Measurements from ENCODE around the gene LPIN1. TPM values are rescaled to one million over a fixed set of nuclear protein-coding genes. Genes with fewer than 3 reads are reported as not detected.
A peak's percentile ranks its signal among the peaks of the same experiment; 100 is the strongest.

LPIN1 gene
- total RNA-seq, 2 experiments from 2014 or later: 96.4 to 102 TPM

DNA sequence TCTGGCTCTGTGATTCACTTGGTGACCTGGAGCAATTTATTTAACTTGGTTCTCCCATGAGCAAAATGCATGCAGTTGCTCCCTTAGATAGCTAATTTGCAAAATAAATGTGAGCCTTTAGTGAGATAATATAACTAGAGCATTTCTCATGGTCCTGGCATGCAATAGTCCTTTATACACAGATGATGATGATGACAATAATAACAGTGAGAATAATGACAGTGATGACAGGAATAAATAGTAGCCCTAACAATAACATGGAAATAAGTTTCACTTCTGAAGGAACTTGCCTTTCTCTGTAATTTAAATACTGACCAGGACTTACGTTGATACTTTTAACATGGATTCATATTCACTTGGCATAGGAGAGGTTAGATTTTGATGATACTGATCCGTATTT is 49.2 kb downstream of the LPIN1 start:
- Mint-ChIP-seq H3K9me3 (no peaks in the 10 kb centered on the region), H3K36me3 (ENCODE audit: low read depth) (peaks cover 73% of the 10 kb centered on the region), H3K27me3 (ENCODE audit: low read depth) (no peaks in the 10 kb centered on the region), H3K4me3 (no peak overlapping the region), H3K4me1 (ENCODE audit: low read depth) (peaks cover 2% of the 10 kb centered on the region), H3K27ac (no peak overlapping the region)
- CTCF ChIA-PET: no interaction called here
- intact Hi-C loops (cut with micrococcal nuclease): no loop called here
- no peak for DNase-seq

DNA sequence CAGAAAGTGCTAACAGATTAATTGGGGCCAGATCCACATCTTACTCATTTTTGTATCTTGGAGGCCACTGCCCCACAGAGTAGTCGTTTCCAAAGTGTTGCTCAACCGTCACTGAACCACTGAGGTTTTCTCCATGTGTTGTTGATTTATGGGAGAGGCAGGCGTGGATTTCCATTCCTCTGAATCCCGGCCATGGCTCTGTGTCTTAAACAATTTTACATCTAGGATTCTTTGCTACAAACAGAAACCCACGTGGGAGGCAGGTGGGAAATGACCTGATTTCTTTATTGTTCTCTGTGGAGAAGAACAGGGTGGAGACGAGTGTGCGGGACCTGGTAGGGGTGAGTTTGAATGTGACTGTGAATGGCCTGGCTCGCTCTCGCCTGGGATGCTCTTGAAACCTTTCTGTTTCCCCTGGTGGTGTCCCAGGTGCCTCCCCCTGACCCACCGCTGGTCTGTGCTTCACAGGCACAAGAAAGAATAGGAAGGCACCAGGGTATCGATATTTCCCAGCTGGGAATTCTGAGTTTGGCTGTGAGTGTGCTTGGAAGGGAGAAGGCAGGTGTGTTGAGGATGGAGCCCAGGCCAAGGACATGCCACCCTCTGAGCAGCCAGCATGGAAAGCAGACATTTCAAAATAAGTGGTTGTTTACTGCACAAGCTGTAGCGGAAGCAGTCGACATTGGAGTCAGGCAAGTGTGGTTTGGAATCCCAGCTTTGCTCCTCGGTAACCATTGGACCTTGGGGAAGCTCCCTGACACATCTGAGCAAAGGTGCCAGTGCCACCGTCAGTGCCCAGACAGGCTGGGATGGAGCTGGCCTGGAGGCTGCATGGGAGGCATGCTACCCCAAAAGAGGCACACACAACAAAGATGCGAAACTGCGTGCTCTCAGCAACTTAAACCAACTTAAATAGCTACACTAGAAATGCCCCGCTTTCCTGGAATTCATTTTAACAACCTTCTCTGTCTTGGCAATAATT is 50.0 kb downstream of the LPIN1 start:
- CTCF ChIA-PET: interaction anchor here (0.7 to 1.2 kb wide), 2 partner anchors 11 to 19 kb away, joined by 3 to 4 read pairs; no protein-coding TSS in a partner anchor
- no peaks in the 10 kb centered on the region for H3K9me3 Mint-ChIP-seq
- intact Hi-C loops (cut with micrococcal nuclease): no loop called here
- no peaks in the 10 kb centered on the region for H3K4me1 Mint-ChIP-seq (ENCODE audit: low read depth)
- H3K36me3 Mint-ChIP-seq (ENCODE audit: low read depth): peaks cover 74% of the 10 kb centered on the region
- DNase-seq: no peak
- no peak overlapping the region for H3K27ac Mint-ChIP-seq
- no peaks in the 10 kb centered on the region for H3K27me3 Mint-ChIP-seq (ENCODE audit: low read depth)
- no peak overlapping the region for H3K4me3 Mint-ChIP-seq

DNA sequence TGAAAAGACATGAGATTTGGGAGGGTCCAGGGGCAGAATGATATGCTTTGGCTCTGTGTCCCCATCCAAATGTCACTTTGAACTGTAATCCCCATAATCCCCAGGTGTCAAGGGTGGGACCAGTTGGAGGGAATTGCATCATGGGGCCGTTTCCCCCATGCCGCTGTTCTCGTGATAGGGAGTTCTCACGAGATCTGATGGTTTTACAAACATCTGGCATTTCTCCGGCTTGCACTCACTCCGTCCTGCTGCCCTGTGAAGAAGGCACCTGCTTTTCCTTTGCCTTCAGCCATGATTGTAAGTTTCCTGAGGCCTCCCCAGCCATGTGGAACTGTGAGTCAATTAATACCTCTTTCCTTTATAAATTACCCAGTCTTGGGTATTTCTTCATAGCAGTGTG is 51.4 kb downstream of the LPIN1 start:
- Mint-ChIP-seq H3K4me3 (no peak overlapping the region), H3K27ac (no peak overlapping the region), H3K36me3 (ENCODE audit: low read depth) (peaks cover 68% of the 10 kb centered on the region), H3K4me1 (ENCODE audit: low read depth) (no peaks in the 10 kb centered on the region), H3K27me3 (ENCODE audit: low read depth) (no peaks in the 10 kb centered on the region), H3K9me3 (no peaks in the 10 kb centered on the region)
- CTCF ChIA-PET: no interaction called here
- no peak for DNase-seq
- intact Hi-C loops (cut with micrococcal nuclease): no loop called here

DNA sequence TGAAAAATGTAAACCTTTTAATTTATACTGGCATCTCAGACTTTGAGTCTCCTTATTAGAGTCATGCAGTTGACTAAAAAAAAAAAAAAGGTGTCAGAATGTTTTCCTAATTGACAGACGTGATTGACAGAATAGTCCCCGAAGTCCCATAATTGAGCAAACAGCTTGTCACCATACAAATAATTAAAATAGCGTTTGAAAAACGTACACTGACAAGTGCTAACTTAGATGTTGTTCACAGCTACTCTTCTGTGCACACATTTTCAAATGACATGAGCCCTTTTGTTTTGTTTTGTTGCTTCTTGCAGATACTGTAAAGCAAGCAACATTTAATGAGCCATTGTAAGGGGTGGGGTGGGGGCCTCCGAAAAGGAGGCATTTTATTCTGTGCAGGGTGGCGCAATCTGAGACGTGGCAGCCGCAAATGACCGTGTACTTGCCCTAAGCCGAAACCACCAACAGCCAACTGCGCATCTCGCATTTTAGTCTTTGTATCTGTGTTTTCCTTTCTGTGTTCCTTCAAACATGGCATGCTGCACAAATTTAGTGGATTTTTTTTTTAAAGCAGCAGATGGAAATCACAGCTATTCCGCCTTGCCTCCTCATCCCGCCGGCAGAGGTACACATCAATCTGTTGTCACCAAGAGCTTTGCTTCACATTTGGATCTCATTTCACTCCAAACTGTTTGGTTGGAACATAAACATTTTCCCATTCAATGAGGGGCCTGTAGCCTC is 52.4 kb downstream of the LPIN1 start:
- CTCF ChIA-PET: interaction anchor here (1.5 kb wide), 1 partner anchor 93 kb away, joined by 3 read pairs; no protein-coding TSS in a partner anchor
- peaks cover 64% of the 10 kb centered on the region for H3K36me3 Mint-ChIP-seq (ENCODE audit: low read depth)
- H3K4me3 Mint-ChIP-seq: no peak overlapping the region
- H3K27ac Mint-ChIP-seq: no peak overlapping the region
- H3K4me1 Mint-ChIP-seq (ENCODE audit: low read depth): no peaks in the 10 kb centered on the region
- intact Hi-C loops (cut with micrococcal nuclease): no loop called here
- H3K27me3 Mint-ChIP-seq (ENCODE audit: low read depth): no peaks in the 10 kb centered on the region
- DNase-seq: no peak
- no peaks in the 10 kb centered on the region for H3K9me3 Mint-ChIP-seq

DNA sequence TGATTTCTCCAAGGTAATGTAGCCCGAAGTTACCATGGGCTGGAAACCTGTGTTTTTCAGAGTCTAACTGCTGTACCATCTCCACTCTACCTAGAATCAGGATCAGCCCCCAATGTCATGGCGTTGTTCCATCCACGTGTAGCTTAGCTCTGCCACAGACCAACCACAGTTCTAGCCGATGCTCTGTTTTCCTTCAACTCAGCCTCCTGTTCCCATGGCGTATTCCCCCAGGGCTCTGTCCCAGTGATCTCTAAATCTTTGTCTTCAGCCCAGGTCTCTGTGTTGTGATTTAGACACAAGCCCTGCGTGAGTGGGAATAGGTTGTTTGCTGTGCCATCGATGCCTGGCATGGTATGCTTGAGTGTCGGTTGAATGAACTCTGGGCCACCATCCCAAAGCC is 53.4 kb downstream of the LPIN1 start:
- intact Hi-C loops (cut with micrococcal nuclease): no loop called here
- H3K4me3 Mint-ChIP-seq: no peak overlapping the region
- CTCF ChIA-PET: no interaction called here
- no peaks in the 10 kb centered on the region for H3K9me3 Mint-ChIP-seq
- peaks cover 70% of the 10 kb centered on the region for H3K36me3 Mint-ChIP-seq (ENCODE audit: low read depth)
- H3K27me3 Mint-ChIP-seq (ENCODE audit: low read depth): no peaks in the 10 kb centered on the region
- H3K27ac Mint-ChIP-seq: no peak overlapping the region
- no peaks in the 10 kb centered on the region for H3K4me1 Mint-ChIP-seq (ENCODE audit: low read depth)
- no peak for DNase-seq

DNA sequence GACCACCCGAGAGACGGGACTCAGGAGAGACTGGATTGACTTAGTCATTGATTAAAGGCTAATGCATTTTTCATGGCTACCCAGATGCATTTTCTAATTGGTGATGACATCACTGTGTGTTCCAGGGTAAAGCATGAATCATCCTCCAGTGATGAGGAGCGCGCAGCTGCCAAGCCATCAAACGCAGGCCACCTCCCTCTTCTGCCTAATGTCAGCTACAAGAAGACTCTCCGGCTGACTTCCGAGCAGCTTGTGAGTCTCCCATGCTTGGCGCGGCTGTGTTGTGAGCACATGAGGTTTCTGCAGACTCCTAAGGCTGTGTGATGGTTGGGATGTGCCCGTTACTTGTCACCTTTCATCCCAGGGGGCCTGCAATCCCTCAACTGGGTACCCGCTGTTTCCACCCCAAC is 56.4 kb downstream of the LPIN1 start:
- intact Hi-C loops (cut with micrococcal nuclease): loop anchor here (2.0 kb wide), 1 partner anchor 16 kb away; no protein-coding TSS in a partner anchor
- peaks cover 2% of the 10 kb centered on the region for H3K4me1 Mint-ChIP-seq (ENCODE audit: low read depth)
- no peak overlapping the region for H3K27ac Mint-ChIP-seq
- peaks cover 68% of the 10 kb centered on the region for H3K36me3 Mint-ChIP-seq (ENCODE audit: low read depth)
- no peak overlapping the region for H3K4me3 Mint-ChIP-seq
- no peak for DNase-seq
- CTCF ChIA-PET: interaction anchor here (1.2 to 1.3 kb wide), 2 partner anchors 111 to 122 kb away, joined by 3 read pairs; no protein-coding TSS in a partner anchor
- no peaks in the 10 kb centered on the region for H3K9me3 Mint-ChIP-seq
- H3K27me3 Mint-ChIP-seq (ENCODE audit: low read depth): no peaks in the 10 kb centered on the region

DNA sequence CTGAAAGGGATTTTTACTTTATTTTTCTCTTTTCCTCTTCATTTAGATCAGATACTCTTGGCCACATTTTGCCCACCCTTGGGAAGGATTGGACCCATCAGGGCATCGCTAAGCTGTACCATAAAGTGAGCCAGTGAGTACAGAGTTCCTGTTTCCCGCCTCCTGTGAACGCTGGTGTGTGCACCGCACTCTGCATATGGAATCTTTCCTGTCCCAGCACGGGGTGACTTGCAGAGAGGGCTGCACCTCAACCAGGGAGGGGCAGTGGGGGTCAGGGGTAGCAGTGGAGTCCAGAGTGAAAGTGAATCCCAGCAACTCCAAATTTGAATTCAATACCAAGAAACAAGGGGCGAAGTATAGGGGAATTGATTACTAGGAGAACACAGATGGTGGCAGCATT is 58.6 kb downstream of the LPIN1 start:
- Mint-ChIP-seq H3K27ac (no peak overlapping the region), H3K27me3 (ENCODE audit: low read depth) (no peaks in the 10 kb centered on the region), H3K4me1 (ENCODE audit: low read depth) (peaks cover 2% of the 10 kb centered on the region), H3K36me3 (ENCODE audit: low read depth) (peaks cover 61% of the 10 kb centered on the region), H3K4me3 (no peak overlapping the region), H3K9me3 (no peaks in the 10 kb centered on the region)
- intact Hi-C loops (cut with micrococcal nuclease): no loop called here
- no peak for DNase-seq
- CTCF ChIA-PET: interaction anchor here (1.0 kb wide), 1 partner anchor 112 kb away, joined by 3 read pairs; no protein-coding TSS in a partner anchor

DNA sequence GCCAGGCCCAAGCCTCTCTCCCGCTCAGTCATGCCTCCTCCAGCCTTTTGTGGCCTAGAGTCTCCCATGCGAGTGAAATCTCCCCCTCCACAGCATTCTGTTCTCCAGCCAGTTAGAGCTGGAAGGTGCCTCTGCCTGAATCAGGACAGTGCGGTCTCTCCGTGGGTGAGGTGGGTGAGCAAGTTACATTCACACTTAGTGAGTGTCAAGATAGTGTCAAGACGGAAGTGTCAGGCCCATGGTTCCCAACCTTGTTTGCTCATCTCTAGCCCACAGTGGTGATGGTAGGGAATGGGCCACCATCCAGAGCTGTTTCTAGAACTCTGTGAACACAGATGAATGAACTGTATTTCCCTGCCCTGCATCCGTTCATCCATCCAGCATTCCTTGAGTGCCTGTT is 59.5 kb downstream of the LPIN1 start:
- peaks cover 61% of the 10 kb centered on the region for H3K36me3 Mint-ChIP-seq (ENCODE audit: low read depth)
- CTCF ChIA-PET: interaction anchor here (0.5 to 1.0 kb wide), 3 partner anchors 113 to 1206 kb away, joined by 3 read pairs; no protein-coding TSS in a partner anchor
- no peak overlapping the region for H3K27ac Mint-ChIP-seq
- intact Hi-C loops (cut with micrococcal nuclease): no loop called here
- DNase-seq: no peak
- no peaks in the 10 kb centered on the region for H3K27me3 Mint-ChIP-seq (ENCODE audit: low read depth)
- H3K9me3 Mint-ChIP-seq: no peaks in the 10 kb centered on the region
- peaks cover 2% of the 10 kb centered on the region for H3K4me1 Mint-ChIP-seq (ENCODE audit: low read depth)
- H3K4me3 Mint-ChIP-seq: no peak overlapping the region

DNA sequence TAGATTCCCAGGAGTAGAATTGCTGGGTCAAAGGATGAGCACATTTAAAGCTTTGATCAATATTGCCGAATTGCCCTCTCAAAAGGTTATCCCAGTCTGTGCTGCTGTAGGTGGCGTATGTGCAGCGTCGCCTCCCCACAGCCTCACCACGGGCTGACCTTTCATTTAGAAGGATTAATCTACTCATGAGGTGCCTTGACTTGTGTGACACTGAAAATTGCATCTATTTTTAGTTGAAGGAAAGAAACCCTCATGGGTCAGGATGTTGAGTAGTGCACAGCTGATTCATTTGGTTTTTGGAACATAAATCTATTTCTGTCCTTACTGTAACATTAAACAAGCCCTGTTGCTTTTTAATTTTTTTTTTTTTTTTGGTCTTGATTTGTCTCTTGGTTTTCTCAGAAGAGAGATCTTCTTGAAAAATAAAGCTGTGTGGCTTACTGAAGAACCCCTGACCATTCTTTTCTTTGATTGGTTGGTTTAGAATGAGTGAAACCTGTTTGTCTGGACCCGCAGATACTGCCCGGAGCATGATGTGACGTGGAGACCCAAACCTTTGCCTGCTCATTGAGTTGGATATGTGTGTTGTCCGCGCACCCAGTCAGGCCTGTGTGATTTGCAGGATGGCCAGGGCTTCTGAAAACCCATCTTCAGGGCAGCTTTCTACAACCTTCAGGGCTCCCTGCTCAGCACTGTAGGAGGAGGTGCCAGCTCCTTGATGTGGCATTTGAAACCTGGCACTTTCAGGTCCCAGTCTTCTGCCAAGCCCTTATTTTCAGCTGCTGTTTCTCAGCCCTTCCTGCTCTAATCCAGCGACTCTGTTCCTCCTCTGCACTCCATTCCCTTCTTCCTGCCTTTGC is 61.0 kb downstream of the LPIN1 start:
- Mint-ChIP-seq H3K27ac (peak overlapping the region; percentile 31), H3K4me3 (no peak overlapping the region), H3K9me3 (no peaks in the 10 kb centered on the region), H3K36me3 (ENCODE audit: low read depth) (peaks cover 64% of the 10 kb centered on the region), H3K4me1 (ENCODE audit: low read depth) (peaks cover 2% of the 10 kb centered on the region), H3K27me3 (ENCODE audit: low read depth) (no peaks in the 10 kb centered on the region)
- intact Hi-C loops (cut with micrococcal nuclease): no loop called here
- DNase-seq: no peak
- CTCF ChIA-PET: no interaction called here

DNA sequence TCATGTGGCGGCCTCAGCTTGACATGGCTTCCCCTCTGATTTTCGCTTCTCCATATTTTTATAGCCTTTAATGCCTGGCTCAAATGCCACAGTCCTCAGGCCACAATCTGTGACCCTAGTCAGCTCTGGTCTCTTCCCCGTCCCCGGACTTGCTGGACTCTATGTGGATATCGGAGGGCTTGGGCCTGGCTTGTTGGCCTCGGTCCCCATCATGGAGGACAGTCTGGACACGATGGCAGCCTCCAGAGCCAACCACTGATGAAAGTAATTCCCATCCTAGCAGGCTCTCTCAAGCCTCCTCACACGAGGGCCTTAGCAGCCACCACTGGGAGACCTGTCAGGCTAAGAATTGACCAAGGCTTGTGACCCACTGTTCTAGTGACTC is 61.6 kb downstream of the LPIN1 start:
- no peaks in the 10 kb centered on the region for H3K9me3 Mint-ChIP-seq
- peaks cover 2% of the 10 kb centered on the region for H3K4me1 Mint-ChIP-seq (ENCODE audit: low read depth)
- CTCF ChIA-PET: no interaction called here
- intact Hi-C loops (cut with micrococcal nuclease): no loop called here
- H3K4me3 Mint-ChIP-seq: no peak overlapping the region
- peaks cover 67% of the 10 kb centered on the region for H3K36me3 Mint-ChIP-seq (ENCODE audit: low read depth)
- no peaks in the 10 kb centered on the region for H3K27me3 Mint-ChIP-seq (ENCODE audit: low read depth)
- DNase-seq: no peak
- no peak overlapping the region for H3K27ac Mint-ChIP-seq

DNA sequence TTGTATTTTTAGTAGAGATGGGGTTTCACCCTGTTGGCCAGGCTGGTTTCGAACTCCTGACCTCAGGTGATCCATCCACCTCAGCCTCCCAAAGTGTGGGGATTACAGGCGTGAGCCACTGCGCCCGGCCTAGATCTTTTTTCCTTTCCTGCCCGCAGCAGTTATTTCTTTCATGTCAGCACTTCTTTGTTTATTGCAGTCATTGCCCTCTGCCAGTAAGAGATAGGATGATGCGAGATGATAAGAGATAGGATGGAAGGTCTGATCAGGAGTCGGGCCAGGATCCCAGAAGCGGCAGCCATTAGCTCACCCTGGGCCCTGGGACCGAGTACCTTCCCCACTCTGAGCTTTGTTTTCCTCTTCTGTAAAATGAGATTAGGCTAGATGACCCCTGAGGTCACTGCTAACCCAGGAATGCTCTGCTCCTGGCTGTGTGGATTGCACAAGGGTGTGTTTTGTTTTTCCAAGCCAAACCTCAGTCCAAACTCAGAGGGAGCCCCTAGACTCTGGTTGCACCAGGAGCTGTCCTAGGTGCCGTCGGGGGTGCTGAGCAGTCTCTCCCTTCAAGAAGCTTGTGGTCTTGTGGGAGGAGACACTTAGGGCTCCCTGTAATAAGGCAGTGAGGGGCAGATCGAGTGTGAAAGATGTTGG is 63.3 kb downstream of the LPIN1 start:
- Mint-ChIP-seq H3K27ac (no peak overlapping the region), H3K4me1 (ENCODE audit: low read depth) (peaks cover 2% of the 10 kb centered on the region), H3K27me3 (ENCODE audit: low read depth) (no peaks in the 10 kb centered on the region), H3K36me3 (ENCODE audit: low read depth) (peaks cover 67% of the 10 kb centered on the region), H3K4me3 (no peak overlapping the region), H3K9me3 (no peaks in the 10 kb centered on the region)
- CTCF ChIA-PET: interaction anchor here (0.6 to 1.6 kb wide), 3 partner anchors 25 to 1203 kb away, joined by 3 to 9 read pairs (median 5); no protein-coding TSS in a partner anchor
- DNase-seq: no peak
- intact Hi-C loops (cut with micrococcal nuclease): no loop called here
